Fibroblast of skin of abdomen (primary cell): ENCODE measurements around the gene PLEKHA8.
A peak's percentile ranks its signal among the peaks of the same experiment; 100 is the strongest.
"Not testable (repeated sequence)": the region's sequence is repeated elsewhere in the genome, so short reads cannot be mapped to it uniquely, and the experiment has no call there.

Source experiments
- DNase-seq: peaks from one replicate; pipeline ENCODE4 v3.0.0-alpha.2; 2013

PLEKHA8 gene

DNA sequence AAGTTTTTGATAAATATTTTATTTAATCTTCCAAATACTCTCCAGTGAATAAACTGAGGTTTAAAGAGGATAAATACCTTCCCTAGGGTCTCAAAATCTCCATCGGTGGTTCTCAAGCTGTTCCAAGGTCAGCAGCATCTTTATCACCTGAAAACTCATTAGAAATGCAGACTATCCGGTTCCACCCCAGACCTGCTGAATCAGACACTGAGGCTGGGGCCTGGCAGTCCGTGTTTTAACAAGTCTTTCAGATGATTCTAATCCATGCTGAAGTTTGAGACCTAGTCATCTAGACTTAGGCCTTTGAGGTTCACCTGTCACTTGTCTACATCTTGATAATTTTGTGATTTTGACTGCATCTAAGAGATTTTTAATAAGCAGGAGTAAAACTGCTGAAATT lies 37.5 kb downstream of the PLEKHA8 start:
- DNase-seq, result no peak

DNA sequence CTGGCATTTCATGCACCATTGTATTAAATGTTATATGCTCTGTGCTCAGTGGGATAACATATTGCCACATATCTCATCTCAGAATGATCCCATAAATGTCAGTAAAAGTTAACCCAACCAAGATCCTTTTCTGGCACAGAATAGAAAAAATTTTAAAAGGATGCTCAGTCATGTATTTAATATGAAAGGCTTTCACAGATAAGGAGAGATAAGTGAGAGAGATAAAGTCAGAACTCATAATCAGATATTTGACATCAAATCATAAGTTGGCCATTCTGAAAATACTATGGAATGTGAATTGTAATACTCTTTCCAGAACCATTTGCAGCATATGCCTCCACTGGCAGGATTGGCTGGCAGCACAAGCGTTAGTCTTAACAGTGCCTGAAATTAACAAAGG lies 38.5 kb downstream of the PLEKHA8 start:
- no peak for DNase-seq

DNA sequence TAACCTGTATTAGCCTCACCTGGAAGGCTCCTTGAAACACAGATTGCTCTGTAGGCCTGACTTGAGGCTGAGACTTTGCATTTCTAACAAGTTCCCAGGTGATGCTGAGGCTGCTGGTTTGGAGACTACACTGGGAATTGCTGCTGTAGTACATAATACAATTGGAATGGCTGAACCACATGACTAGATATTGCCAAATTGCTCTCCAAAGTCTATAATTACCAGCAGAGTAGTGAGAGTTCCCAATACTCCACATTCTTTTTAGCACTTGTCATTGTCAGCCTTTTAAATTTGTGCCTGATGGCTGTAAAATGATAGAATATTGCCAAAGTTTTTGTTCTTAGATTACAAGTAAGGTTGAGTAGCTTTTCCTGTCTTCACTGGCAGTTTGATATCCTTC lies 39.9 kb downstream of the PLEKHA8 start:
- peak; percentile 90 for DNase-seq

GRCh38 chr7:30069096-30069867 lies 41.1 kb downstream of the PLEKHA8 start:
- no peak for DNase-seq

DNA sequence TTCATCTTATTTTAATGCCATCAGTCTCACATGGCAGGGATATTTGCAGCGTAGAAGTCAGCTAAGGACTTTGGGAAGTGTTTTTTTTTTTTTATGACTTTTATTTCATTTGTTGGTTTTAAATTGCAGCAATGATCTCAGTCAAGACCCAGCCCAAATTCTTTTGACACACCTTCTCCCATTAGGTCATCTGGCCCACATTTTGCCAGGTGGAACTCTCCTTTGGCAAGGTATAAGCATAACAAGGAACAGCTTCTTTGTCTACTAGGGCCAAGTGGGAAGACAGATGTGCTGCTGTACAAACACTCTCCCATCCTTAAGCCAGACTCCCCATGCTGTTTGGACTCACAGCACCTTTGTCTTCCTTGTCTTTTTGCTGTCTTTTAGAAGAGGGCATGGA lies 41.8 kb downstream of the PLEKHA8 start:
- no peak for DNase-seq

DNA sequence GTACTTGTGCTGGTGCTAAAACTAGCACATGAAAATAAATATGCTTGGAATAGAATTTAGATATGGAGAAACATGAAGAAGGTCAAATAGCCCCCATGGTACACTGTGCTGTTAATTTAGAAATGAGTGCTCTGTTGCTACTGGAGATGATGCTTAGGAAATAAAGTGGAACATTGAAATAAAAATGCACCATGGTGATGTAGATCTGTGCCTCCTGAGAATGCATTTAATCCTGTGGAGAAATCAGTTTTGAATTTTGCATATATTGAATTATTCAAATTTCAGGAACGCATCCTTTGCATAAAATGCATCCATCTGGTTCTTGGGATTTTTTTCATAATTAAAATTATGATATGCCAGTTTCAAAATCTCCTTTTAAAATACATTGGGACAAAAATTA lies 44.5 kb downstream of the PLEKHA8 start:
- no peak for DNase-seq

GRCh38 chr7:30074422-30075030 lies 46.3 kb downstream of the PLEKHA8 start:
- DNase-seq, result peak; percentile 35

GRCh38 chr7:30076411-30076810 lies 48.2 kb downstream of the PLEKHA8 start:
- DNase-seq, result no peak

GRCh38 chr7:30078280-30078679 lies 50.1 kb downstream of the PLEKHA8 start:
- DNase-seq, result no peak

DNA sequence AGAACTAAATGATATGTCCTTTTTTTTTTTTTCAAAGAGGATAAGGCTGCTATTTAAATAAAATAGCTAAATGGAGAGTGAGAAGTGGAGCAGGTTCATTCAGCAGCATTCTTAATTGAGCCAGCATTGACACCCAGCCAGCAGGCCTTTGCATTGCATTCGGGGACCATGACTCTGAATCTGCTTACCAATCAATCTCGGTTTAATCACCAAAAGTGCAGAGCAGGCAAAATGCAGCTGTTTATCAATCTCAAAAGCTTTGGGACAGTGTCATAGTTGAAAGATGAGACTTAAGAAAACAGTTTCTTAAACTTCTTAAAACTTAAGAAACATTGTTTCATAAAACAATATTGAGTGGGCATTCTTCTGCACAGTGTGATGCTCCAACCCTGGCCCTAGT lies 51.7 kb downstream of the PLEKHA8 start:
- no peak for DNase-seq

GRCh38 chr7:30080818-30081217 lies 52.6 kb downstream of the PLEKHA8 start:
- DNase-seq, result no peak

DNA sequence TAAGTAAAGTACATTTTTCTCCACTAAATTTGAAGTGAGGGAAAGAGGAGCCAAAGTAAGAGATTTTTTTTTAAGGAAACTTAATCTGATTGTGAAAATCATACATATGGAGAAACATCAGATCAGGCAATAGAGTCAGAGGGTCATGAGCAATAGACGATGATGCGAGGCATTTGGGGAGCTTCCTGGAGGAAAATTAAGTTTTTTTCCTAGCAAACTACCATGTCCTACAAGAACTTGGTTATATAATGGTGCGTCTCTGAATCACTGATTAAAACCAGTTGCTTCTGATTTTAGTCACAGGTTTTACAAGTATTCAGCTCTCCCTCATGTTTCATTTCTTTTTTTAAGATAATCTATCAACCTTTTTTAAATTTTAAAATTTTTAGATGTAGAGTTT lies 54.5 kb downstream of the PLEKHA8 start:
- peak; percentile 18 for DNase-seq

DNA sequence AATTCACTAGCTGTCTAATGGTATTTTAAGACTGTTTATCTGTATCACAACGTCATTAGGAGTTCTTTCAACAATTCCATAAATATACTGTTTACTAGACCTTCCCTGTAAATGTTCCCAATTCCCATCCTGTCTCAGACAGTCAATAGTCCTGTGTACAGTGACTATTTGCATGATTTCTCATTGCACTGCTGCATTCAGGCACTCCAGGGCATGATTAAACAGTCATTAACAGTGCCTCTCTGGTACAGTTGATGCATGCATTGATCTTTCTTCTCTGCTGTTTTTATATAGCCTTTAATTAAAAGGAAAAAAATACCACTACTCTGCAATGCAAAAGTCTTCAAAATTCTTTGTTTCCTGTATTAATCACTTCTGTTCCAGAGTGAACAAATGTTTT lies 55.1 kb downstream of the PLEKHA8 start:
- no peak for DNase-seq

- DNase-seq, result no peak
These were observed 56.0 kb downstream of the PLEKHA8 start for GRCh38 chr7:30084212-30084611.

GRCh38 chr7:30086529-30086928 lies 58.3 kb downstream of the PLEKHA8 start:
- no peak for DNase-seq

GRCh38 chr7:30087371-30087770 lies 59.2 kb downstream of the PLEKHA8 start:
- no peak for DNase-seq

GRCh38 chr7:30088362-30088761 lies 60.1 kb downstream of the PLEKHA8 start:
- DNase-seq, result no peak

DNA sequence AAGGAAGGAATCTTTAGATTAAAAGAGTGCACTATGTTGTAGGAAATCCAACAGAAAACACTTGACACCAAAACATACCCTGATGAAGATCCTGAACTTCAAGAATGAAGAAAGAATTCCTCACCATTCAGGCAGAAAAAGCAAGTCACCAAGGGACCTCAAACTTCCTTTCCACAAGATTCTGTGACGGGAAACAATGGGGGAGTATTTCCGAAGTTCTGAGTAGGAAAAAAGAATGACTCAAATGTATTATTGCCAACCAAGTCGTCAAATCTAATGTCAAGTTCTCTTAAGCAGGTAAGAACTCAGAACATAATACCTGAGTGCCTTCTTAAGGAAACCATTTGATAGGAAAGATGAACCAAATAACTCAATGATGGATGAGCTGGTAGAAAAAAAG lies 61.9 kb downstream of the PLEKHA8 start:
- DNase-seq, result no peak

DNA sequence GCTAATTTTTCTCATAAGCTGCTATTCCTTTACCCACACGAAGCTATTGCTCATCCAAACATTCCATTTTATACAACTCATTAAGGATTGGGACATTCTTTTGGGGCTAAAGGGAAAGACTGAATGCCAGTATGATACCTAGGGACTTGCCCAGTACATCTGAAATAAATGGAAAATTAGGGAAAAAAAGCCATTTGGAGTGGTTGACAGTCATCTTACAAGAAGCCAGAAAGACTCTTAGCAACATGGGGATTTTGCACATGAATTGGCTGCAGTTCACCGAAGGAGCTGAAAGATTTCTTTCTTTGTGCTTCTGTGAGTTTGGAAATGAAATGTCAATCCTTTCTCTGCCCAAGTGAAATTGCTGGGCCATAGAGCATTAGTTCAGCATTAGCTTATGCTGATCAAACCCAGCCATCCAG lies 63.3 kb downstream of the PLEKHA8 start:
- DNase-seq, result peak; percentile 87

GRCh38 chr7:30091987-30092386 lies 63.8 kb downstream of the PLEKHA8 start:
- no peak for DNase-seq

DNA sequence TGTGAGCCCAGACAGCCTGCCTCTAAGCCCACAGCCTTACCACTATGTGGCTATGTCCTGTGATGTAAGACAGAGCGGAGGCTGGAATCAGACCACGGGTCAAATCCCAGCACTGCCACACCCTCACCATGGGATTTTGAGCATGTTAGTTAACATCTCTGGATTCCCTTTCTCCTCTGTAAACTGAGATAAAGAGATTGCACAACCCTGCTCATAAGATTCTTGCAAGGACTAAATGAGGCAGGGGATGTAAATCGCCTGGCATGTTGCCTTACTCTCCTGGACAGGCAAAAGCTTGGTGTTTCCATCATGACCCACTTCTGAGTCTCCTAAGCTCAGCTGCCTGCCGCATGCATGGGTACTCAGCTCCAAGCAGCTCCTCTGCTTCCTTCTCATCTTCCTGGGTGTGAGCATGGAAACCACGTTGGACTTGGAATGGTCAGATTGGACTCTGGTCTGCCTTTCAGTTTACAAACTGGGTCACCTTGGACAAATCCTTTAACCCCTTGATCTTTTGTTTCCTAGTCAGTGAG lies 65.3 kb downstream of the PLEKHA8 start:
- DNase-seq, result no peak

DNA sequence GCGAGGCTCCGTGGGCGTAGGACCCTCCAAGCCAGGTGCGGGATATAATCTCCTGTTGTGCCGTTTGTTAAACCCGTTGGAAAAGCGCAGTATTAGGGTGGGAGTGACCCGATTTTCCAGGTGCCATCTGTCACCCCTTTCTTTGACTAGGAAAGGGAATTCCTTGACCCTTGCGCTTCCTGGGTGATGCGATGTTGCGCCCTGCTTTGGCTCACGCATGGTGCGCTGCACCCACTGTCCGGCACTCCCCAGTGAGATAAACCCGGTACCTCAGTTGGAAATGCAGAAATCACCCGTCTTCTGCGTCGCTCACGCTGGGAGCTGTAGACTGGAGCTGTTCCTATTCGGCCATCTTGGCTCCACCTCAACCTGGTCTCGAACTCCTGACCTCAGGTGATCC lies 70.4 kb downstream of the PLEKHA8 start:
- DNase-seq, result not testable (repeated sequence)

GRCh38 chr7:30102281-30102680 lies 74.1 kb downstream of the PLEKHA8 start:
- no peak for DNase-seq

GRCh38 chr7:30104157-30104556 lies 75.9 kb downstream of the PLEKHA8 start:
- no peak for DNase-seq
